Liver (tissue), 9 donors: ENCODE results near the gene RBM22. TPM values are rescaled to one million over a fixed set of nuclear protein-coding genes. Genes with fewer than 3 reads are reported as not detected.

ENCODE experiments used
- DNase-seq: peaks from one replicate; pipeline ENCODE4 v3.0.0-alpha.2; 2017; ENCODE audit warnings: low spot score
- H3K27ac ChIP-seq, 2 donors: one replicate each; pipeline ENCODE4 v1.7.0; 2013; ENCODE audit warnings: inconsistent platforms in 2 of 2, low read length in 2 of 2, control low read depth in 1 of 2, low read depth in 1 of 2, mild to moderate bottlenecking in 1 of 2
- H3K27me3 ChIP-seq, 4 donors: one replicate each; pipeline versions ENCODE4 v1.6.1 to v1.7.0; 2013; ENCODE audit warnings: low read length in 3 of 4, inconsistent platforms in 1 of 4, mild to moderate bottlenecking in 1 of 4, moderate library complexity in 1 of 4; ENCODE audit not compliant: control insufficient read depth in 4 of 4, insufficient read depth in 4 of 4
- H3K36me3 ChIP-seq, 4 donors: one replicate each; pipeline versions ENCODE4 v1.6.1 to v1.7.0; 2013; ENCODE audit warnings: low read length in 3 of 4, mild to moderate bottlenecking in 3 of 4, low read depth in 1 of 4, moderate library complexity in 1 of 4; ENCODE audit not compliant: control insufficient read depth in 4 of 4, insufficient read depth in 3 of 4
- H3K4me1 ChIP-seq, 4 donors: one replicate each; pipeline versions ENCODE4 v1.6.1 to v1.7.0; 2013; ENCODE audit warnings: low read length in 3 of 4, mild to moderate bottlenecking in 3 of 4, moderate library complexity in 1 of 4; ENCODE audit not compliant: control insufficient read depth in 4 of 4, insufficient read depth in 4 of 4
- H3K4me3 ChIP-seq, 3 donors: one replicate each; pipeline versions ENCODE4 v1.6.1 to v1.7.0; 2013; ENCODE audit warnings: low read length in 3 of 3, control low read depth in 1 of 3, low read depth in 1 of 3, mild to moderate bottlenecking in 1 of 3
- H3K9ac ChIP-seq, 2 donors: one replicate each; pipeline ENCODE4 v1.7.0; 2013; ENCODE audit warnings: low read length in 2 of 2, mild to moderate bottlenecking in 2 of 2, moderate library complexity in 2 of 2, control low read depth in 1 of 2, low read depth in 1 of 2
- H3K9me3 ChIP-seq, 4 donors: one replicate each; pipeline versions ENCODE4 v1.6.1 to v1.7.0; 2013; ENCODE audit warnings: low read length in 3 of 4; ENCODE audit not compliant: control insufficient read depth in 4 of 4
- ATF3 ChIP-seq: IDR thresholded peaks from 2 replicates; pipeline ENCODE4 v1.6.1; 2016; ENCODE audit warnings: antibody characterized with exemption
- CTCF ChIP-seq: fragments of 150-350 bp; IDR thresholded peaks from 2 replicates; pipeline ENCODE4 v1.5.1; 2017; ENCODE audit warnings: improper control_type of control experiment, low read depth, low read length; ENCODE audit not compliant: missing input control
- EGR1 ChIP-seq, 2 donors: IDR thresholded peaks; 2 replicates each; pipeline ENCODE4 v1.6.1; 2016 to 2018; ENCODE audit warnings: antibody characterized with exemption in 2 of 2, low read depth in 2 of 2
- FOXA1 ChIP-seq: IDR thresholded peaks from 2 replicates; pipeline ENCODE4 v1.6.1; 2016; ENCODE audit warnings: antibody characterized with exemption
- FOXA2 ChIP-seq: IDR thresholded peaks from 2 replicates; pipeline ENCODE4 v1.6.1; 2016; ENCODE audit warnings: antibody characterized with exemption
- GABPA ChIP-seq, 2 donors: IDR thresholded peaks in 1 of 2; conservative IDR thresholded peaks in 1 of 2; 2 replicates each; pipeline ENCODE4 v1.6.1; 2016; ENCODE audit warnings: antibody characterized with exemption in 2 of 2, mild to moderate bottlenecking in 1 of 2, moderate library complexity in 1 of 2
- HNF4A ChIP-seq, 2 donors: conservative IDR thresholded peaks; 2 replicates each; pipeline ENCODE4 v1.6.1; 2016; ENCODE audit warnings: antibody characterized with exemption in 2 of 2, mild to moderate bottlenecking in 2 of 2
- JUND ChIP-seq, 2 donors: IDR thresholded peaks; 2 replicates each; pipeline ENCODE4 v1.6.1; 2016; ENCODE audit warnings: antibody characterized with exemption in 2 of 2
- MAX ChIP-seq: IDR thresholded peaks from 2 replicates; pipeline ENCODE4 v1.6.1; 2016; ENCODE audit warnings: antibody characterized with exemption
- NR2F2 ChIP-seq: IDR thresholded peaks from 2 replicates; pipeline ENCODE4 v1.6.1; 2016; ENCODE audit warnings: antibody characterized with exemption
- RAD21 ChIP-seq, 2 donors: IDR thresholded peaks; 2 replicates each; pipeline ENCODE4 v1.6.1; 2016; ENCODE audit warnings: antibody characterized with exemption in 2 of 2, mild to moderate bottlenecking in 2 of 2
- REST ChIP-seq: IDR thresholded peaks from 2 replicates; pipeline ENCODE4 v1.6.1; 2016; ENCODE audit warnings: antibody characterized with exemption, mild to moderate bottlenecking
- RXRA ChIP-seq, 2 donors: IDR thresholded peaks; 2 replicates each; pipeline ENCODE4 v1.6.1; 2017 to 2018; ENCODE audit warnings: antibody characterized with exemption in 2 of 2, mild to moderate bottlenecking in 1 of 2
- SP1 ChIP-seq: IDR thresholded peaks from 2 replicates; pipeline ENCODE4 v1.6.1; 2018; ENCODE audit warnings: antibody characterized with exemption, mild to moderate bottlenecking
- TAF1 ChIP-seq: conservative IDR thresholded peaks from 2 replicates; pipeline ENCODE4 v1.6.1; 2016; ENCODE audit warnings: antibody characterized with exemption, mild to moderate bottlenecking
- YY1 ChIP-seq: IDR thresholded peaks from 2 replicates; pipeline ENCODE4 v1.6.1; 2016; ENCODE audit warnings: antibody characterized with exemption, mild to moderate bottlenecking
- ZBTB33 ChIP-seq: IDR thresholded peaks from 2 replicates; pipeline ENCODE4 v1.6.1; 2016; ENCODE audit warnings: antibody characterized with exemption
- WGBS: extraction: QIAGEN DNeasy Blood & Tissue Kit; methylation state at CpG from one replicate; pipeline ENCODE4 v1.1.7; 2013; 5-methylcytosine and 5-hydroxymethylcytosine counted together
- polyA plus RNA-seq, 2 donors: library from polyadenylated mRNA; stranded (reverse) in 1 of 2; unstranded in 1 of 2; fragments of 200-250 nt in 1 of 2; fragments of >200 nt in 1 of 2; fragmentation: Nextera tagmentation in 1 of 2; extraction: Ambion mirVana in 1 of 2; gene quantifications; one replicate each; pipeline versions ENCODE4 v1.2.1 to v1.2.3, GENCODE V29; 2013 to 2015
- total RNA-seq, 2 donors: library from RNA; depleted of rRNA; stranded (reverse); fragments of >200 nt; gene quantifications; one replicate each; pipeline ENCODE4 v1.2.3, GENCODE V29; 2014
- donor health status: healthy.
- donor health status: healthy.
- donor health status: healthy.
- donor health status: healthy.
- donor health status: healthy.

The RBM22 gene
- total and polyA plus RNA-seq, 4 donors: 10.7 to 19.7 (median 12.3) TPM

GRCh38 chr5:150651924-150652671, 48.8 kb downstream of the RBM22 start:
- TF ChIP-seq FOXA1 (no peak), NR2F2 (no peak), REST (no peak), ZBTB33 (no peak), GABPA (IDR thresholded peaks at IDR 0.05 in 1 of 2, conservative IDR thresholded peaks at IDR 0.05 in 1 of 2) (no peak), SP1 (no peak)
- Histone ChIP-seq H3K4me1 (peaks cover 8 to 21% (median 11%) of the 10 kb centered on the region in 4 donors), H3K27ac (no peak overlapping the region), H3K36me3 (peaks cover 12 to 34% (median 20%) of the 10 kb centered on the region in 4 donors), H3K4me3 (no peak overlapping the region), H3K9ac (no peak overlapping the region), H3K27me3 (no peaks in the 10 kb centered on the region), H3K9me3 (no peaks in the 10 kb centered on the region)
- WGBS: 87% methylated on average over 13 of the region's 13 CpGs
- no peak for DNase-seq

GRCh38 chr5:150651382-150651781, 49.5 kb downstream of the RBM22 start:
- H3K27me3 ChIP-seq: no peaks in the 10 kb centered on the region
- TF ChIP-seq MAX (no peak), ZBTB33 (no peak), TAF1 (no peak), REST (no peak), JUND (IDR thresholded peaks at IDR 0.05) (no peak), NR2F2 (no peak), EGR1 (IDR thresholded peaks at IDR 0.05; ENCODE audit: low read depth in 2 of 2) (no peak), RXRA (IDR thresholded peaks at IDR 0.05) (no peak), ATF3 (no peak), RAD21 (IDR thresholded peaks at IDR 0.05) (no peak), CTCF (no peak), YY1 (no peak), FOXA1 (no peak), GABPA (IDR thresholded peaks at IDR 0.05 in 1 of 2, conservative IDR thresholded peaks at IDR 0.05 in 1 of 2) (no peak), FOXA2 (no peak), HNF4A (conservative IDR thresholded peaks at IDR 0.05) (no peak)
- H3K27ac ChIP-seq: no peak overlapping the region
- peaks cover 4 to 16% (median 8%) of the 10 kb centered on the region in 4 donors for H3K4me1 ChIP-seq
- H3K4me3 ChIP-seq: no peak overlapping the region
- H3K9me3 ChIP-seq: no peaks in the 10 kb centered on the region
- H3K9ac ChIP-seq: no peak overlapping the region
- WGBS: 70% methylated on average over 1 of the region's 1 CpG
- DNase-seq: no peak
- peaks cover 12 to 34% (median 20%) of the 10 kb centered on the region in 4 donors for H3K36me3 ChIP-seq
